HG03378 (cell line): ENCODE results near the gene ADAMTS7.
"Not testable (repeated sequence)": the region's sequence is repeated elsewhere in the genome, so short reads cannot be mapped to it uniquely, and the experiment has no call there.

Source experiments
- ATAC-seq: cut with Tn5 transposase; IDR thresholded peaks from one replicate; pipeline ENCODE4 v1.9.1; 2021; ENCODE audit warnings: mild to moderate bottlenecking, moderate library complexity; ENCODE audit not compliant: unreplicated experiment

Gene ADAMTS7

DNA sequence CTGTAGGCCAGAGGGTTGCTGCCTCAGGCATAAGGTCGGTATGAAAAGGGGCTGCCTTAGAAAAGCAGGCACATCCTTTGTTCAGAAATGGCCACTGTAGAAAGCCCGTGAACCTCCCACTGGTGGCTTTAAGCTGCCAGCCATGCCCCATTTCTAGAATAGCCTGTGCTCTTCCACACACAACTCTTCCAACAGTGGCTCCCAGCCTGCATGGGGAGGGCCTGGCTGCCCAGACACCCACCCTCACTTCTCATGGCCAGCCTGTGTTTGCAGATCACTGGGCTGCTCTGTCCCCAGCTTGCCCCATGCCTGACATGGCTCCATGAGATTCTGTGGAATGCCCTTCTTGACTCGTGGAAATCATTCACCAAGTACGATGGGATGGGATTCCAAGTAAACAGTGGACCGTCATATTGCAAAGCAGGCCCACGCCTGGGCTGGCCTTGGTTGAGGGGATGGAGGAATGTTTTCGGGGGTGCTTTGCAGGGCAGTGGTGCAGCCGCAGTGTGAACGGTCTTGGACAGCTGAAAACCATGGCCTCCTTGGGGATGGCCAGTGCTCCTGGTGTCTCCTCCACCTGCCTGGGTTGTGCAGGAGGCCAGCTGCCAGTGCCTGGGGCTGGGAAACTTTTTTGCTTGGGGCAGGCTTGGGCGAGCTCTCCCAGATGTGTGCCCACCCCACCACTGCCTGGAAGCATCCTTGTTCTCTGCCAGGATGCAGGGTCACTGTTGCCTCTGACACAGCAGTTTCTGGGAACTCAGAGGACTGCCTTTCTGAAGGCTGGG is 57.3 kb downstream of the ADAMTS7 start:
- not testable (repeated sequence) for ATAC-seq

DNA sequence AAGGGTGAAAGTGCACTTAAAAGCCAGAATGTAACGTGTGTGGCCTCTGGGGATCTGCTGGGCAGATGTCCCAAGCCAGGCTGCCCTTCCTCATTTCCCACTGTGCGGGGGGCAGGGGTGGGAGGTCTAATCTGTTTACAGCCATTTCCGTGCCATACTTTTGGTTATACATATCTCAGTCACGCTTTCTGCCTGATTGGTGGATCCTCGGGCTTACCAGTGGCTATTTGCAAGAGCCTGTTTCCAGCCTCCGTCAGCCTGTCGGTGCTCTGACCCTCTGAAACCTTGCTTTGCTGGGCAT is 58.0 kb downstream of the ADAMTS7 start:
- ATAC-seq, result not testable (repeated sequence)

DNA sequence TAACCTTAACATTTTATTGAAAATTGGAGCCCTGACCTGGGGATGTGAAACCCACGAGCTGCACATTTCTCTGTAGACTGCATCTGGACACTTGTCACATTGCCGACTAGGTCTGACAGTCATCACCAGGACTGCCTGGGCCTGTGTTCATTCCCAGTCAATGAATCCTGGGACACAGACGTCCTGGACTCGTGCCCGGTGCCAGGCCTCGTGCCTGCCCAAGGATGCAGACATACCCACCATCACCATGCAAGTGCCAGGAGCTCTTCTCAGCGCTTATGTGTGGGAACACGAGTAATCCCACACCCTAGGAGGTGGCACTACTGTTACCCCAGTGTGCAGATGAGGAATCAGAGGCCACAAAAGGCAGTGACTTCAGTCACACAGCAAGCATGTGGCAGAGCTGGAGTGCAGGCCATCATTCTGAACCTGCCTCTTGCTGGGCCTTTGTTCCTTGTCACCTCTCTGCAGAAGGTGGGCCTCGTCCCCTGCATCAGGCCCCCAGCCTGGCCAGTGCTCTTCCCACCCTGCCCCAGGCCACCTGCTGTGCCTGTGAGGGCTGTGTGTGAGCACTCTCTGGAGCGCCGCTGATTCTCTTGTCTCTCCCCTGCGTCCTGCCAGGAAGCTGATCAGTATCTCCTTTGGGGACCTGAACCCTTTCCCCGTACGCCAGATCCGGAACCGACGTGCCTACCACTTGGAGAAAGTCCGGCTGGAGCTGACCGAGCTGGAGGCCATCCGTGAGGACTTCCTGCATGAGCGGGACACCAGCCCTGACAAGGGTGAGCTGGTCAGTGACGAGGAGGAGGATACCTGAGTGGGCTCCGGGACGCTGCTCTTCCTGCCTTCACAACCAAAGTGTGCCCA is 58.5 kb downstream of the ADAMTS7 start:
- ATAC-seq, result no peak

DNA sequence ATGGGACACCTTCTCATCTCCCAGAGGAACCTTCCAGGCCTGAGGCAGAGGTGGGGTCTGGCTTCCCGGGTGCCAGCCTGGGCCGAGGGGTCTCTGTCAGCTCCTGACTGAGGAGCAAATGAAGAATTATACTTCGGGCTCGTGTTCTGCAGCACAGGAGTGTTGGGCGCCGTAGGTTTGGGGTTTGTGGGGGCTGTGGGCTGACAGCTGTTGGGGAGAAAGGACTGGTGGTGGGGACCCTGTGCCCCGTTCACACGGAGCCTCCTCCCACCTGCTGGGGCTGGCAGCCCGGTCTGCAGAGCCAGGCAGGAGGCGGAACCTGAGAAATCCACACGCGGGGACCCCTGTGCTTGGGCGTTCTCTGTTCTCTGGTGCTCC is 59.7 kb downstream of the ADAMTS7 start:
- ATAC-seq, result no peak

DNA sequence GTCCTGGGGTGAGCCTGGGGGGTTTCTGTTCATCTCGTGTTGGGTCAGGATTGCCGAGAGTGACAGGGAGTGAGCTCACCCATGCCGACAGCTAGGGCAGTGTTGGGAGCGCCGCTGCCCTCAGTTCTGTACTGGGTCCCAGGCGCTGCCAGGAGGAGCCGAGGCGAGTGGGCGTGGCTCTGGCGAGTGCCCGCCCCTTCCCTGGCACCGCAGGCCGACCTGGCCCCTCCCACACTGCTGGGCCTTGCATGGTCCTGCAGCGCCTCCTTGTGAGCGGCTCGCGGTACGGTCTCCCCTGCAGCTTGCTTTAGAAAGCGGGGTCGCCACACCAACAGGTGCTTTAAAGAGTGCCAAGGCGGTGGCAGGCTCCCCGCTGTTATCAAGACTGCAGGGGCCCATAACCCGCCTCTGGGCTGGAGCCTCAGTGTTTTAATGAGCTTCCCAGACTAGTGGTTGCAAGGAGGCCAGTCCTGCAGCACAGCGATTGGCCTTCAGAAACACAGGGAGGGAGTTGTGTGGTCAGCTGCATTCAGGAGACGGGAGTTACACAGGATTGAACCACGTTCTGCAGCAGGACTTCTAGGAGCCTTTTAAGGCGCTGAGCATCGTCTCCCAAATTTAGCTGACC is 60.2 kb downstream of the ADAMTS7 start:
- ATAC-seq, result peak; percentile 79

DNA sequence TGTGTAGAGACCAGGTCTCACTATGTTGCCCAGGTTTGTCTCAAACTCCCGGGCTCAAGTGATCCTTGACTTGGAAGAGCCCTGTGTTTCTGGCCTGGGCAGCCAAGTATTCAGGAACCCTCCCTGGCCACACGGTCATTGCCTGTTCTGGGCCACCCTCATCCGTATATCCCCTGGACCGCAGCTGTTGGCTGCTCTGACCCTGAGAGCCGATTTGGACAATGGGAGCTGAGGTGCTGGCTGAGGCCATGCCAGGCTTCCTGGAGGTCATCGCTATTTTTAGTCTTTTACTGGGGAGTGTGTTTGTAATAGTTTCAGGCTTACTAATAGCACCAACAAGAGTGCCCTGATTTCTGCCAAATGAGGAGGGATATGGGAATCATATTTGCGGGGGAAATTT is 60.7 kb downstream of the ADAMTS7 start:
- no peak for ATAC-seq

DNA sequence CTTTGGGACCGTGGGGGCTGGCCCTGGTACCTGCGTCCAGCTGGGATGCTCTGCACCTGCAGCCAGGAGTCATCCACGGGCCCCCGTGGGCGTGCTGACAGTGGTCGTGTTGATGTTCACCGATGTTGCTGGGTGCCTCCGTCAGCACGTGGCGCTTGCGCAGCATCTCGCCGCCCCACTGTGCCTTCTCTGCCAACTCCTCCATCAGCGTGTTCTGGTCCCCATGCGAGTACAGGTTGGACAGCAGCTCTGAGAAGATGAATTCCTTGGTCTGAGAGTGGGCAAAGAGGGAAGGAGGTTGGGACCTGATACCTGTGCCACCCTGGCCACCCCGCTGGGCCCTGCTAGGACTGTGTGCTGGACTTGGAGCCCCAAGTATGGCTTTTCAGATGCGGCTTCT is 61.4 kb downstream of the ADAMTS7 start:
- ATAC-seq, result no peak

DNA sequence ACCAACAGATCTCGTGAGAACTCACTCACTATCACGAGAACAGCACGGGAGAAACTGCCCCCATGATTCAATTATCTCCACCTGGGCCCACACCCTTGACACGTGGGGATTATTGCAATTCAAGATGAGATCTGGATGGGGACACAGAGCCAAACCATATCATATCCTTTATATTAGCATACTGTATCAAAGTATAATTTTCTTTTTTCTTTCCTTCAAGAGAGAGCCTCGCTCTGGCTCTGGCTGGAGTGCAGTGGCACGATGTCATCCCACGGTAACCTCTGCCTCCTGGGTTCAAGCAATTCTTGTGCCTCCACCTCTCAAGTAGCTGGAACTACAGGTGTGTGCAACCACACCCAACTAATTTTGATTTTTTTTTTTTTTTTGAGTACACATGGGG is 63.4 kb downstream of the ADAMTS7 start:
- not testable (repeated sequence) for ATAC-seq

DNA sequence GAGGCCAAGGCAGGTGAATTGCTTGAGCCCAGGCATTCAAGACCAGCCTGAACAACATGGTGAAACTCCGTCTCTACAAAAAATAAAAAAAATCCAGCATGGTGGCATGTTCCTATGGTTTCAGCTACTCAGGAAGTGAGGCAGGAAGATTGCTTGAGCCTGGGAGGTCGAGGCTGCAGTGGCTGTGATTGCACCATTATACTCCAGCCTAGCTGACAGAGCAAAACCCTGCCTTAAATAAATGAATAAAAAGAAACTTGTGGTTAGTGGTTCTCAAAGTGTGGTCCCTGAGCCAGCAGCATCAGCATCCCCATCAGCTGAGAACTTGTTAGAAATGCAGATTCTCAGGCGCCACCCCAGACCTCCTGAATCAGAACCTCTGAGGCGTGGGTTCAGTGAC is 69.6 kb downstream of the ADAMTS7 start:
- ATAC-seq, result not testable (repeated sequence)

DNA sequence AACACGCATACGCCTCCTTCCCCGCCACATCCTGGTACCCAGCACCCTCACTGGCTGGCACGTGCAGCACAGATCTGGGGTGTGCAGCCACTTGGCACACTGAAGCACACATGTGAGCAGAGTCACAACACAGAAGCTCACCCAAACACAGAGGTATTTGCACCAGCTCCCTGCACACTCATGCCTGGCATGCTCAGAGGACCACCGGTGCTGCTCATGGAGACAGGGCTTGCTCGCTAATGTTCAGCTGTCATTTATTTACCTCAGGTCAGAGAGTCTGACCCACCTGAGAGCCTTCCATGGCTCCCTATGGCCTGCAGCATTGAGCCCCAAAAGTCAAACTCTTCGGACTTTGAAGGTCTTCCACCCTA is 70.4 kb downstream of the ADAMTS7 start:
- no peak for ATAC-seq

DNA sequence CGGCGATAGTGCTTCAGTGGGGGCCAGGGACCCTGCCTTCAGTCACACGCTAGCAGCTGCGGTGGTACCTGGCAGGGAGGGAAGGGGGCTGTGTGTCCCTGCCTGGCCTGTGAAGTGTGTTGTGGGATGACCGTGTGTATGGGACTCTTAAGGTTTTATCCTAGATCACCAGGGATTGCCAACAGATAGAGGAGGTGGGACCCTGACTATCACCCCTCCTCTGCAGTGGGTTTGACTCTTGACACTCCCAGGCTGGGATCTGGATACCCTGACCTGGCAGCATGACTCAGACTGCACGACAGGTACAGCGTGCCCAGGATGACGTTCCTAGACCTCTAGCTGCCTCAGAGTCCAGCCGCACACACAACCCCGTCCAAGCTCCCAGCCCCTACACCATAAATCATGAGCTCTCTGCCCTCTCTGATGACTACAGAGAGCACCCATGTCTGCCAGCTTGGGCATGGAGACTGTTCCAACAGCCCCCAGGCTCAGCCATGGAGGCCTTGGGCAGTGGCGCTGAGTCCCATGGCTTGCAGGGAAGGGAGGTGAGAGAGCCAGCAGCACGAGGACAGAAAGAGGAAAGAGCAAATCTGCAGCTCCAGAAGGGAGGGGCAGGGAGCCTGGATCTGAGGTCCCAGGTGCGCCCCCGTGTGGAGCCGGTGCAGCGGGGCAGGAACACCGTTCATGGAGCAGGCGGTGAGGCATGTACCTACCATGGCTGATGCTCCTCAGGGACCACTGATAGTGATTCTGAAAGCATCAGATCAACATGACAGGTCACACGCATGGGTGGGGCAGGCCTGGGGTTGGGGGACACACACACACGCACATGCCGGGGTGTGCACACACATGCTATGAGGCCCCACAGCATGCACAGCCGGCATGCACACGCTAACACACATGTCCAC is 71.0 kb downstream of the ADAMTS7 start:
- no peak for ATAC-seq

DNA sequence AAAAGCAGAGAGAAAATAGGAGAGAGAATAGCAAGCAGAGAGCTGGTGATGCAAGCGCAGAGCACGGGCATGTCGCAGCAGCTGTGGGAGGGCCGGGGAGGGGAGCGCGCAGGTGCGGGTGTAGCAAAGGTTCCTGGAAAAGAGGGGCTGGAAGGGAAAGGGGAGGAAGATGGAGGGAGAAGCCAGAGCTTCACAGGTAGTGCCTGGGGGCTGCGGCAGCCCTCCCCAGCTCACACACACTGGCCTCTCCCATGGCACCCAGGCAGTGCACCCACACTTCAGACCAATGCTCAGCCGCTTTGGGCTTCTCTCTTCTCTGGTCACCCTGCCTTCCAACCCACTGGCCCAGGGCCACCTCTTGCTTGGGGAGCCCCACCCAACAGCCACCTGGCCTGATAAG is 72.1 kb downstream of the ADAMTS7 start:
- ATAC-seq, result no peak

DNA sequence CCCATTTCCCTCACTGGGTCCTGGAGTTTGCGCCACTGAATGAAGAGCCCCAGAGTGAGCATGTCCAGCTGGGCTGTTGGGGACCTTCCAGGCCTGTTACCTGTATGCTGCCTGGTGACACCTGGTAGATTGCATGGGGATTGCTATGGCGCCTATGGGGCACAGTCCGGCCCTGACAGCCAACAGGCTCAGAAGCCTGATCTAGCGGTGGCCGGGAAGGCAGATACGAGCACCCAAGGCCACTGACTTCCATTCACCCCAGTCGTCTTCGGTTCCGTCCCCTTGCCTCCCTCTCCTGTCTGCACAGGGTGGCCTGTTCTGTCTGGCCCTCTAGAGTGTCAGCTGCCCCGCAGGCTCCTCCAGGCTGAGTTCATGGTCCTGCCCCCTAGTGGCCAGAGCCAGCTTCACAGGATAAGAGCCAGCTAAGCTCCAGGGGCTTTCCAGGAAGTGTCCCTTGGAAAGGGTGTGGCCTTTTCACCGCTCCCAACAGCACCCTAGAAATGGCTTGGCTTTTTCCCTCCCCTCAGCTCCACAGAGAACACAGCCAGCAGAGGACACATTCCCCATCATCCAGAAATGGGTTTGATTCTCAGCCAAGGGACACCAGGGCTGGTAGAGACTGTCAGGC is 73.2 kb downstream of the ADAMTS7 start:
- not testable (repeated sequence) for ATAC-seq

DNA sequence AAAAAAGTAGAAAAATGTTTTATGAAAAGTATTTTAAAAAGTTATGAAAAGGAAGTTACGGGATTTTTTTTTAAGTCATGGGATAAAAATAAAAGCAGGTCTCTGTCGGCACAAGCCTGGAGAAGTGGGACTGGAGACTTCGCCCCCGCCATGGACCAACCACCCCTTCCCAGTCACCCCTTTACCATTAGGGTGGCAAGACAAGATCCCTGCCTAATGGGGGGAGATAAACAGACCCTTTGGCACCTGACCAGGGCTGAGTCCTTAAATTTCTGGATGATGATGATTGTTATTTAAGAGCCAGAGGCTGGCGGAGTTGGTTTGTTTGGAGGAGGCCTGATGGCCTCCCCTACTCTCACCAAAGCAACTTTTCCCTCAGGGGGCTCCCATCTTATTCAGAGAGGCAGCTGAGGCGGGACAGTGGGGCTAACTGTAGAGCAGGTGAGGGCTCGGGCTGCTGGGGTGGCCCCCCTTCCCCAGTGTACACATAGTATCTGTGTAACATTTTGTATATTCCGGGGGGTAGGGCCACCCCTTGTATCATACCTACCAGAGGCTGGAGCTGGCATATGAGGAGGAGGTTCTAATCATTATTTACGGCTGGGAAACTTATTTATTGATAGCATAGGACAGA is 74.0 kb downstream of the ADAMTS7 start:
- no peak for ATAC-seq

DNA sequence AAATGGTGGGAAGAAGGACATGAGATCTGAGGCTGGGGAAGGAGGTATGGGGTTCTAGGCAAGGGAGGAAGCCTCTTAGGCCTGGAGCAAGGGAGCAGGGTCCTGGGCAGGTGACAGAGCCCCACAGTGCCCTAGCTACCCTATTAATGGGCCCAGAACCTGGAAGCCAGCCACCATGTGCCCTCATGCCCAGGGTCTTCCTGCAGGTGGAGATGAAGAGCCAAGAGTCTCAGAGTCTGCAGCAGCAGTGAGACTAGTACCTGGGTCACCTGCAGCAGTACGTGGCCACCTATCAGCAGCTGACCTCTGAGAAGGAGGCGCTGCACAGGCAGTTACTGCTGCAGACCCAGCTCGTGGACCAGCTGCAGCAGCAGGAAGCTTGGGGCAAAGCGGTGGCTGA is 75.0 kb downstream of the ADAMTS7 start:
- not testable (repeated sequence) for ATAC-seq

DNA sequence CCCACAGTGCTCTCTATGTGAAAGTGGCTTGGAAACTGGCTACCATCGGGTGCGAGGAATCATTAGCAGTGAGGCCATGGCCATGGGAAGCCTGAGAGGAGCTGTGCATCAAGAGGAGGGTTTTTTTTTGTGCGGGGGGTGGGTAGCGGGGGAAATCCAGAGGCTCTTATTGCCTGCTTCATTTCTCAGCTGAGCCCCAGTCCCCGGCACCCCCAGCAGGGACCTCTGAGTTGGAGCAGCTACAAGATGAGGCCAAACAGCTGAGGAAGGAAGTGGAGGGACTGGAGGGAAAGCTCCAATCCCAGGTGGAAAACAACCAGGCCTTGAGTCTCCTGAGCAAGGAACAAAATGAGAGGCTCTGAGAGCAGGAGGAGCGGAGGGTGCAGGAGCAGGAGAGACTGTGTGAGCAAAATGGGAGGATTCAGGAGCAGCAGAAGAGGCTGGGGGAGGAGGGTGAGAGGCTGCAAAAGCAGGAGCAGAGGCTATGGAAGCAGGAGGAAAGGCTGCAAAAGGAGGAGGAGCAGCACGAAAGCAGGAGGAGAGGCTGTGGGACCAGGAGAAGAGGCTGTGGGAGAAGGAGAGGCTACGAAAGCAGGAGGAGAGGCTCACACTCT is 76.7 kb downstream of the ADAMTS7 start:
- ATAC-seq, result no peak

DNA sequence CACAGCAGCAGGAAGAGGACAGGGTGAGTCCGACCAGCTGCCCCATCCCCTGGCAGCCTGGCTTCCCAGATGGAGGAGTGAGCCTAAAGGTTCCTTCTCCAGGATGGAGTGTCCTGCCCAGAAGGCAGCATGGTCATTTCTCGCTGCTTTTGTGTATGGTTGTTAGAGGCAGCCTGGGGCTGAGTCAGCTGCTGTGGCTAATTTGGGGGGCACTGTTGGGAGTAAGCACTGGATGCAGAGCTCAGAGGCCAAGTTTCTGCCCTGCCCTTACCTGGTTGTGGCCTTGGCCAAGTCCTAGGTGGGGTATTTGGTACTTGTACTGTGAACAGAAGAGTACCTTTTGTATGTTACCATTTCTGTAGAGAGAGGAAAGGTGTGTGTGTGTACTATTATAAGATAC is 78.6 kb downstream of the ADAMTS7 start:
- no peak for ATAC-seq

DNA sequence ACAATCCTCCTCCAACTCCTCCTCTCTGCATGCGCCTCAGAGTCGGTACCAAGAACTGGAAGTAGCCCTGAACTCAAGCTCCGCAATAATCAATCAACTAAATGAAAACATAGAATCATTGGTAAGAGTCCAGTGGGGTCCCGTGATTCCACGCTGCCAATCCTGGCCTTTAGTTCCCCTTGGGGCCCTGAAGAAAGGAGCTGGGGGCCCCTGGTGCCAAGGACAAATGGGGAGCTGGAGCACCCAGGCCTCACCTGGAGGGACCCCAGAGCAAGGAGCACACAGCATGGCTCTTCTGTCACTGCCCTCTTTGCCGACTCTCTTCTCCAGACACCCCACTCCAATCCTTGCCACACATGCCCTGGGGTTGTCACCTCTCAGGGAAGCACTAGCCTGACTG is 80.3 kb downstream of the ADAMTS7 start:
- no peak for ATAC-seq

DNA sequence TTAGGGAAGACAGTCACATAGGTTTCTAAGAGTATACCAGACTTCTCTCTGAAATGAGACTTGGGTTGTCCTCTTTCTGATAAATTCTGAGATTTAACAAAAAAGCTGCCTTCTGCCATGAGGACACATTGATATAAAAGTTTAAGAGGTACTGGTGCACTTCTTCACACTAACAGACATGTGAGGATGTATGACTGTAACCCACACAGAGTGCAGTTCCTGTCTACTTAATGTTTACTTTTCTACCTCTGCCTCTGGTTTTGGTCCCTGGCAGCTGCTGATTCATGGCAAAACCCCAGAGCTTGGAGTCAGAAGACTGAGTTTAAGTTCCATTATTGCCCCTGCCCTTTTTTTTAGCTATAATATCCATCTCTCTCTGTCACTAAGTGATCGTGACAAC is 82.8 kb downstream of the ADAMTS7 start:
- not testable (repeated sequence) for ATAC-seq

DNA sequence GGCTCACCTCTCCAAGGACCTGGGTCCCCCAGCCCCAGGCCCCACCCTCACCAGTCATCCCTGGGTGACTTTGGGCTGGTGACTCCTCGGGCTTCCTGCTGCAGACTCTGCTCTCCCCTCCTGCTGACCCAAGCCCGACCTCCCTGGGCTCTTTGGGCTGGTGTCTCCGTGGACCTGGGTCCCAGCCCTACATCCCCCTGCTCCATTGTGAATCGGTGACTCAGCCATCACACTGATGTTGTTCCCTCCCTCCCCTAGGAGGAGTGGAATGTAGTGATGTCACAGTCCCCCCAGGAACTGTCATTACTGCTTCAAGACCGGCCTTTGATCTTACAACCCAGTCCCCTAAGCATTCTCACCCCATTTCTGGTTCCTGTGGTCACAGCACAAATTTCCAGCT is 83.7 kb downstream of the ADAMTS7 start:
- no peak for ATAC-seq
